Muscle of leg (tissue), 11 donors: ENCODE data around the gene PPP1R12B. TPM values are rescaled to one million over a fixed set of nuclear protein-coding genes. Genes with fewer than 3 reads are reported as not detected.
"Not testable (repeated sequence)": the region's sequence is repeated elsewhere in the genome, so short reads cannot be mapped to it uniquely, and the experiment has no call there.

Experiments
- DNase-seq: peaks from one replicate; pipeline ENCODE4 v3.0.0; 2013
- H3K27ac ChIP-seq: one replicate; pipeline ENCODE4 v1.5.1; 2013; ENCODE audit warnings: mild to moderate bottlenecking, low read length, control low read depth
- H3K27me3 ChIP-seq: one replicate; pipeline ENCODE4 v1.6.1; 2013; ENCODE audit warnings: low read length; ENCODE audit not compliant: control insufficient read depth, insufficient read depth
- H3K36me3 ChIP-seq: one replicate; pipeline ENCODE4 v1.6.1; 2013; ENCODE audit warnings: low read length; ENCODE audit not compliant: control insufficient read depth, insufficient read depth
- H3K4me1 ChIP-seq: one replicate; pipeline ENCODE4 v1.6.1; 2013; ENCODE audit warnings: low read length; ENCODE audit not compliant: control insufficient read depth, insufficient read depth
- H3K4me3 ChIP-seq: one replicate; pipeline ENCODE4 v1.5.1; 2013; ENCODE audit warnings: low read length, control low read depth
- H3K9me3 ChIP-seq: replicated peaks from 2 replicates; pipeline ENCODE4 v1.6.1; 2013; ENCODE audit warnings: low read depth, low read length; ENCODE audit not compliant: control insufficient read depth
- WGBS: methylation state at CpG from one replicate; pipeline ENCODE4 v1.1.5; 2013; ENCODE audit warnings: missing lambda C conversion rate; ENCODE audit not compliant: insufficient coverage; 5-methylcytosine and 5-hydroxymethylcytosine counted together
- polyA plus RNA-seq, 8 donors: library from polyadenylated mRNA; unstranded; fragments of 120-200 nt; gene quantifications; one replicate each; pipeline versions ENCODE4 v1.2.1 to v1.2.3, GENCODE V29; 2013; ENCODE audit warnings: inconsistent platforms in 1 of 8, low replicate concordance in 1 of 8; ENCODE audit not compliant: insufficient read length in 8 of 8, insufficient read depth in 1 of 8
- total RNA-seq: library from RNA; stranded (reverse); fragments of 120-200 nt; gene quantifications from one replicate; pipeline ENCODE4 v1.2.4, GENCODE V29; 2013

PPP1R12B gene
- total and polyA plus RNA-seq, 9 donors, result 49.8 to 81.8 (median 71.6) TPM

GRCh38 chr1:202473266-202474045, 125.0 kb downstream of the PPP1R12B start:
- not testable (repeated sequence) for H3K36me3 ChIP-seq, H3K27ac ChIP-seq, H3K27me3 ChIP-seq, H3K9me3 ChIP-seq, H3K4me3 ChIP-seq, H3K4me1 ChIP-seq
- DNase-seq, result peak; percentile 19
- WGBS, result 62% methylated on average over 2 of the region's 6 CpGs

- not testable (repeated sequence) for H3K27ac ChIP-seq, DNase-seq, H3K36me3 ChIP-seq, H3K9me3 ChIP-seq, H3K4me3 ChIP-seq, H3K27me3 ChIP-seq, H3K4me1 ChIP-seq
Measured at GRCh38 chr1:202479661-202480060, 131.2 kb downstream of the PPP1R12B start.

GRCh38 chr1:202480640-202481039, 132.1 kb downstream of the PPP1R12B start:
- not testable (repeated sequence) for H3K36me3 ChIP-seq, H3K9me3 ChIP-seq, H3K4me1 ChIP-seq, DNase-seq, H3K27me3 ChIP-seq, H3K4me3 ChIP-seq, H3K27ac ChIP-seq

GRCh38 chr1:202483362-202483761, 134.9 kb downstream of the PPP1R12B start:
- DNase-seq, H3K4me1 ChIP-seq, H3K36me3 ChIP-seq, H3K9me3 ChIP-seq, H3K27me3 ChIP-seq, H3K27ac ChIP-seq, H3K4me3 ChIP-seq: not testable (repeated sequence)
- WGBS, result 65% methylated on average over 2 of the region's 2 CpGs

- not testable (repeated sequence) for H3K4me1 ChIP-seq, H3K27ac ChIP-seq, DNase-seq, H3K4me3 ChIP-seq, H3K9me3 ChIP-seq, H3K36me3 ChIP-seq, H3K27me3 ChIP-seq
- no CpG with 5 or more reads among the region's 2 CpGs for WGBS
Measured at GRCh38 chr1:202484032-202484431, 135.5 kb downstream of the PPP1R12B start.

DNA sequence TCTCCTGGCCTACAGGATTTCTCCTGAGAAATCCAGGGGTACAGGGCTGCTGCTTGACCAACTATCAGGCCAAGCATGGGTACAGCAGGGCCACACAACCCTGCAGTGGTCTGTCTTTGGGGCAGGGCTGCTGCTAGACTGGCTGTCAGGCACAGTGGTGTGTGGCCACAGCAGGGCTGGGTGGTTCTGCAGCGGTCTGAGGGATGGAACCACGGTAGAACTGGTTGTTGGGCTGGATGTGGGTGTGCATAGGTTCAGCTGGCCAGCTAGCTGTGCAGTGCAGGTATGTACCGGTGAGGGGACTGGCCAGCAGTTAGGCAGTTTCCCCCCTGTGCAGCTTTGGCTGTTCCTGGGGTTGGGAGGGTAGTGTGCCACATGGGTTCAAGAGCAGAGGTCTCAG, 136.3 kb downstream of the PPP1R12B start:
- not testable (repeated sequence) for H3K4me1 ChIP-seq, H3K27me3 ChIP-seq, H3K36me3 ChIP-seq, H3K4me3 ChIP-seq, H3K9me3 ChIP-seq, H3K27ac ChIP-seq, DNase-seq
- 93% methylated on average over 3 of the region's 3 CpGs for WGBS

DNA sequence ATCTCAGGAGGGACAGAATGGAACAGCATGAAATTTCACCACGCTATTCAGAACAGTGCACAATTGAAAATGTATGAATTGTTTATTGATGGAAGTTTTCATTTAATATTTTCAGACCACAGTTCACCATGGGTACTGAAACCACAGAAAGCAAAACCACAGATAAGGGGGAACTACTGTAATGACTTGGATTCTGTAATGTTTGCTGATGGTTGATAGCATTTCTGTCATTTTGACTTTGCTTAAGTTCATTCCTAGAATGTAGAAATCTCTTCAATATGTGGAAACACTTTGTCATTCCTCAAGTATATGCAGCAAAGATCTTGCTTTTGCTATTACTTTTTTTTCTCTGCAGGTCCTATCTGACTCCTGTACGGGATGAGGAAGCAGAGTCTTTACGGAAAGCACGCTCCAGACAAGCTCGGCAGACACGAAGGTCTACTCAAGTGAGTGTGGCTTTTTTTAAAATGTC, 139.7 kb downstream of the PPP1R12B start:
- not testable (repeated sequence) for H3K4me1 ChIP-seq, H3K36me3 ChIP-seq, H3K27ac ChIP-seq, H3K9me3 ChIP-seq, H3K27me3 ChIP-seq, DNase-seq, H3K4me3 ChIP-seq
- WGBS, result no CpG with 5 or more reads among the region's 6 CpGs

GRCh38 chr1:202489101-202489500, 140.6 kb downstream of the PPP1R12B start:
- H3K9me3 ChIP-seq, H3K36me3 ChIP-seq, H3K4me3 ChIP-seq, H3K27me3 ChIP-seq, H3K27ac ChIP-seq, H3K4me1 ChIP-seq: not testable (repeated sequence)
- DNase-seq, result peak; percentile 8

DNA sequence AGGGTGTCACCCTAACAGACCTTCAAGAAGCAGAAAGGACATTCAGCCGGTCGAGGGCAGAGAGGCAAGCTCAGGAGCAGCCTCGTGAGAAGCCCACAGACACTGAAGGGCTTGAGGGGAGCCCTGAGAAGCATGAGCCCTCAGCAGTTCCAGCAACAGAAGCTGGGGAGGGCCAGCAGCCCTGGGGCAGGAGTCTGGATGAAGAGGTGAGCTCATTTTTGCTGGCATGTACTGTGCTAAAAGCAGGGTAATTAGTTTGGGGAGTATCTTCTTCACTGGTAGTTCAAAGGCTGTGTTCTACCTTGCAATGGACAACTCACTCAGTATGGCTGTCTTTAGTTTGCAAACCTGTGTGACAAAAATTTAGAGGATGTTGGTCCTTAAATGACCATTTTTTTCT, 144.6 kb downstream of the PPP1R12B start:
- peaks cover 18% of the 10 kb centered on the region for H3K36me3 ChIP-seq
- H3K9me3 ChIP-seq, H3K27ac ChIP-seq, H3K4me3 ChIP-seq, H3K4me1 ChIP-seq, DNase-seq, H3K27me3 ChIP-seq: not testable (repeated sequence)
- WGBS, result 94% methylated on average over 3 of the region's 3 CpGs

DNA sequence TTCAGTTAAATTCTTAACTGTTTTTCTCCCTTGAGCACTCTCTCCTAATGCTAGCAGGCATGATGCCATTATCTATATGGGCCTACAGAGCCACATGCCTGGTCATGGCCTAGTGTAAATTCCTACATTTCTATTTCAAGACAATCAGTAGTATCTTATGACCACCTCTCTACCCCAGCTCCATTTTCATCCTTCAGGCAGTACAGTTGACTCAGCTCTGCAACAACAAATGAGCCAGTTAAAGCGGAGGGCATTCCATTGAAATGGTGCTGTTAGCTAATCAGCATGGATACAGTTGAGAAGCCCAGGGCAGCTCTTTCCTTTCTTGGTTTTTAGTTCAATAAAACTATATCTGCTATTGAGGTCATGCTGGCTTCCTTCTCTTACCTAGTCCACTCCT, 150.0 kb downstream of the PPP1R12B start:
- H3K27ac ChIP-seq, result no peak overlapping the region
- no peaks in the 10 kb centered on the region for H3K9me3 ChIP-seq
- H3K27me3 ChIP-seq, result no peaks in the 10 kb centered on the region
- no peak for DNase-seq
- no peaks in the 10 kb centered on the region for H3K4me1 ChIP-seq
- peaks cover 12% of the 10 kb centered on the region for H3K36me3 ChIP-seq
- WGBS, result no CpG with 5 or more reads among the region's 1 CpG
- no peak overlapping the region for H3K4me3 ChIP-seq

DNA sequence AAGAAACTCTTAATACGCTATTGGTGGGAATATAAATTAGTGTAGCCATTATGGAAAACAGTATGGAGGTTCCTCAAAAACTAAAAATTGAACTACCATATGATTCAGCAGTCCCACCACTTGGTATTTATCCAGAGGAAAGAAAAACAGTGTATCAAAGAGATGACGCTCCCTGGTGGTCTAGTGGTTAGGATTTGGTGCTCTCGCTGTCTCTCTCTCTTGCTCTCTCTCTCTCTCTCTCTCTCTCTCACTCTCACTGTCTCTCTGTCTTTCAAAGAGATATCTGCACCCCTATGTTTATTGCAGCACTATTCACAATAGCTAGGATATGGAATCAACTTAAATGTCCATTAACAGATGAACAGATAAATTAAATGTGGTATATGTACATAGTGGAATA, 151.5 kb downstream of the PPP1R12B start:
- H3K27ac ChIP-seq, DNase-seq, H3K9me3 ChIP-seq, H3K4me1 ChIP-seq, H3K4me3 ChIP-seq, H3K27me3 ChIP-seq: not testable (repeated sequence)
- no CpG with 5 or more reads among the region's 3 CpGs for WGBS
- H3K36me3 ChIP-seq, result peaks cover 12% of the 10 kb centered on the region
